Glutamatergic neuron (in vitro differentiated cells): ENCODE data around the gene TESMIN. TPM values are rescaled to one million over a fixed set of nuclear protein-coding genes. Genes with fewer than 3 reads are reported as not detected.
A peak's percentile ranks its signal among the peaks of the same experiment; 100 is the strongest.

Source experiments
- DNase-seq: peaks from one replicate; pipeline ENCODE4 v3.0.0; 2022
- H3K27ac Mint-ChIP-seq: one replicate; pipeline ENCODE4 v1.8.0; 2020; ENCODE audit warnings: mild to moderate bottlenecking, mixed read lengths, inconsistent platforms; ENCODE audit not compliant: unreplicated experiment
- H3K27me3 Mint-ChIP-seq: one replicate; pipeline ENCODE4 v1.8.0; 2020; ENCODE audit warnings: mild to moderate bottlenecking, moderate library complexity, mixed read lengths, inconsistent platforms; ENCODE audit not compliant: unreplicated experiment
- H3K36me3 Mint-ChIP-seq: one replicate; pipeline ENCODE4 v1.8.0; 2020; ENCODE audit warnings: mild to moderate bottlenecking, mixed read lengths, inconsistent platforms; ENCODE audit not compliant: unreplicated experiment
- H3K4me1 Mint-ChIP-seq: one replicate; pipeline ENCODE4 v1.8.0; 2020; ENCODE audit warnings: mild to moderate bottlenecking, low read depth, mixed read lengths, inconsistent platforms; ENCODE audit not compliant: unreplicated experiment
- H3K4me3 Mint-ChIP-seq: one replicate; pipeline ENCODE4 v1.8.0; 2020; ENCODE audit warnings: mild to moderate bottlenecking, mixed read lengths, inconsistent platforms; ENCODE audit not compliant: unreplicated experiment
- H3K9me3 Mint-ChIP-seq: one replicate; pipeline ENCODE4 v1.8.0; 2020; ENCODE audit warnings: mild to moderate bottlenecking, moderate library complexity, mixed read lengths, inconsistent platforms; ENCODE audit not compliant: unreplicated experiment
- long read RNA-seq: library from polyadenylated mRNA; unstranded; transcript quantifications from one replicate; pipeline ENCODE4 v2.0.0, GENCODE V29; 2020; ENCODE audit not compliant: unreplicated experiment
- total RNA-seq: library from RNA; stranded (reverse); fragmentation: NEBNext Ultra II Directional; extraction: Animal tissue kit (Norgen Biotek cat#: 25700); gene quantifications from one replicate; pipeline ENCODE4 v1.2.1, GENCODE V29; 2021; ENCODE audit not compliant: unreplicated experiment
- TF ChIP-seq, protein P1 (sequence below): fragments of 200-600 bp; sonication (generic); IDR thresholded peaks from one replicate; pipeline ENCODE4 v1.5.0; 2021; ENCODE audit not compliant: partially characterized antibody, unreplicated experiment

TESMIN gene
- total RNA-seq: 3.8 TPM
- long read RNA-seq: 0 reads

GRCh38 chr11:68751331-68751856 lies at the start of gene TESMIN:
Gene TESMIN (minus strand): TSS chr11:68751520. CDS start chr11:68750660, 860 bp downstream.
- Mint-ChIP-seq H3K4me1 (peaks cover 10% of the 10 kb centered on the region), H3K4me3 (peak within 1 kb of the TSS; percentile 38), H3K27ac (no peak within 1 kb of the TSS), H3K27me3 (peaks cover 3% of the 10 kb centered on the region), H3K36me3 (no peaks in the 10 kb centered on the region), H3K9me3 (peaks cover 1% of the 10 kb centered on the region)
- TF ChIP-seq, protein P1, sequence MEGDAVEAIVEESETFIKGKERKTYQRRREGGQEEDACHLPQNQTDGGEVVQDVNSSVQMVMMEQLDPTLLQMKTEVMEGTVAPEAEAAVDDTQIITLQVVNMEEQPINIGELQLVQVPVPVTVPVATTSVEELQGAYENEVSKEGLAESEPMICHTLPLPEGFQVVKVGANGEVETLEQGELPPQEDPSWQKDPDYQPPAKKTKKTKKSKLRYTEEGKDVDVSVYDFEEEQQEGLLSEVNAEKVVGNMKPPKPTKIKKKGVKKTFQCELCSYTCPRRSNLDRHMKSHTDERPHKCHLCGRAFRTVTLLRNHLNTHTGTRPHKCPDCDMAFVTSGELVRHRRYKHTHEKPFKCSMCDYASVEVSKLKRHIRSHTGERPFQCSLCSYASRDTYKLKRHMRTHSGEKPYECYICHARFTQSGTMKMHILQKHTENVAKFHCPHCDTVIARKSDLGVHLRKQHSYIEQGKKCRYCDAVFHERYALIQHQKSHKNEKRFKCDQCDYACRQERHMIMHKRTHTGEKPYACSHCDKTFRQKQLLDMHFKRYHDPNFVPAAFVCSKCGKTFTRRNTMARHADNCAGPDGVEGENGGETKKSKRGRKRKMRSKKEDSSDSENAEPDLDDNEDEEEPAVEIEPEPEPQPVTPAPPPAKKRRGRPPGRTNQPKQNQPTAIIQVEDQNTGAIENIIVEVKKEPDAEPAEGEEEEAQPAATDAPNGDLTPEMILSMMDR: no peak
- DNase-seq: peak; percentile 91

- DNase-seq: peak; percentile 75
- Mint-ChIP-seq H3K36me3 (no peaks in the 10 kb centered on the region), H3K9me3 (peaks cover 1% of the 10 kb centered on the region), H3K4me3 (no peak overlapping the region), H3K4me1 (no peaks in the 10 kb centered on the region), H3K27ac (no peak overlapping the region), H3K27me3 (no peaks in the 10 kb centered on the region)
- TF ChIP-seq, protein P1: peak; percentile 75
Observed at GRCh38 chr11:68798221-68798813, 47.0 kb upstream of the TESMIN start.

GRCh38 chr11:68796801-68797200 lies 45.5 kb upstream of the TESMIN start:
- DNase-seq: no peak
- no peaks in the 10 kb centered on the region for H3K27me3 Mint-ChIP-seq
- TF ChIP-seq, protein P1: no peak
- H3K4me1 Mint-ChIP-seq: no peaks in the 10 kb centered on the region
- no peak overlapping the region for H3K4me3 Mint-ChIP-seq
- no peak overlapping the region for H3K27ac Mint-ChIP-seq
- no peaks in the 10 kb centered on the region for H3K36me3 Mint-ChIP-seq
- peaks cover 1% of the 10 kb centered on the region for H3K9me3 Mint-ChIP-seq

DNA sequence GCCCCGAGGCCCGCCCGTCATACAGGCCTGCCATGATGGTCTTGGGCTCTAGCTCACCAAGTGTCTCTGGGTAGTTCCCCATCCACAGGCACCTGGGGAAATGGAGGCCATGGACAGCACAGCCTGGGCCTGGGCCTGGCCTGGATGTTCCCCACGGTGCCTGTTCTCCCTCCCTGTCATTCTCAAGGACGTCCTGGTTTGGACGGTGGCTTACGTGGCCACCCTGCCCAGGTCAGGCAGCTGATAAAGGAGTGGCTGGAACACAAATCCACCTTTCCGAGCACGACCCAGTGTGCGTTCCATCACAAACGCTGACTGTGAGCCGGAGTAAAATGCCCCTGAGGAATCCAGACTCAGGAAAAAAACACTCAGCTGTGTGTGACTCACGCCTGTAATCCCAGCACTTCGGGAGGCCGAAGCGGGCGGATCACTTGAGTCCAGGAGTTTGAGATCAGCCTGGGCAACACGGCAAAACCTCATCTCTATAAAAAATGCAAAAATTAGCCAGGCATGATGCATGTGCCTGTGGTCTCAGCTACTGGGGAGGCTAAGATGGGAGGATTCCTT lies 41.2 kb upstream of the TESMIN start:
- no peak for DNase-seq
- no peaks in the 10 kb centered on the region for H3K4me1 Mint-ChIP-seq
- no peak overlapping the region for H3K4me3 Mint-ChIP-seq

DNA sequence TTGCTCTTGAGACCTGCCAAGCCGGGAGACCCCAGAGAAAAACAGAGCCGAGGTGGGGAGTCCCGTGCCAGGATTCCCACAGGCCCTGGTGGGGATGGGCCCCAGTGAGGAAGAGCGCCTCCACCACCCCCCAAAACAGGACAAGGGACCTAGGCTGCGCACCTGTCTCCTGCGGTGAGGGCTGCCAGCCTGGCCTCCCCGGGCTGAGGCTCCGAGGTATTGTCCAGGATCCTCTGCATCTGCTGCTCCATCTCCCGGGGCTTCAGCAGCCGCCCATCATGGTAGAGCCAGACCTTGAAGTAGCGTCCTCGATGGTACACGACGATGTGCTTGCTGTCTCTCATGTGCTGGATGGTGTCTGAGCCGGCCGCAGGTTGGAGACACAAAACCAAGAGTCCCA lies 33.3 kb upstream of the TESMIN start:
- TF ChIP-seq, protein P1: no peak
- H3K4me3 Mint-ChIP-seq: no peak overlapping the region
- no peaks in the 10 kb centered on the region for H3K9me3 Mint-ChIP-seq

More for the DNA sequence above, 41.2 kb upstream of the TESMIN start:
- no peaks in the 10 kb centered on the region for H3K9me3 Mint-ChIP-seq
- no peak overlapping the region for H3K27ac Mint-ChIP-seq
- TF ChIP-seq, protein P1: no peak
- H3K36me3 Mint-ChIP-seq: no peaks in the 10 kb centered on the region
- H3K27me3 Mint-ChIP-seq: no peaks in the 10 kb centered on the region

More for the DNA sequence above, 33.3 kb upstream of the TESMIN start:
- no peak for DNase-seq
- no peaks in the 10 kb centered on the region for H3K4me1 Mint-ChIP-seq
- no peak overlapping the region for H3K27ac Mint-ChIP-seq
- H3K36me3 Mint-ChIP-seq: no peaks in the 10 kb centered on the region
- no peaks in the 10 kb centered on the region for H3K27me3 Mint-ChIP-seq
